GM19238 (cell line): Measurements from ENCODE around the gene ANAPC7.
"Not testable (repeated sequence)": the region's sequence is repeated elsewhere in the genome, so short reads cannot be mapped to it uniquely, and the experiment has no call there.

Experiments
- DNase-seq: peaks from one replicate; pipeline ENCODE4 v3.0.0; 2011; ENCODE audit warnings: low spot score; ENCODE audit not compliant: insufficient read length

The ANAPC7 gene

GRCh38 chr12:110348431-110349059 is 55.0 kb downstream of the ANAPC7 start:
- no peak for DNase-seq

- no peak for DNase-seq
These were observed 55.7 kb downstream of the ANAPC7 start for GRCh38 chr12:110347767-110348166.

GRCh38 chr12:110345963-110346362 is 57.5 kb downstream of the ANAPC7 start:
- no peak for DNase-seq

- DNase-seq: no peak
These were observed 58.3 kb downstream of the ANAPC7 start for GRCh38 chr12:110345176-110345661.

GRCh38 chr12:110344657-110345056 is 58.9 kb downstream of the ANAPC7 start:
- DNase-seq: no peak

GRCh38 chr12:110343736-110344555 is 59.6 kb downstream of the ANAPC7 start:
- DNase-seq: no peak

- DNase-seq: no peak
These were observed 60.4 kb downstream of the ANAPC7 start for GRCh38 chr12:110343114-110343513.

GRCh38 chr12:110342157-110342556 is 61.4 kb downstream of the ANAPC7 start:
- no peak for DNase-seq

- no peak for DNase-seq
These were observed 62.8 kb downstream of the ANAPC7 start for GRCh38 chr12:110340706-110341105.

- DNase-seq: not testable (repeated sequence)
These were observed 63.2 kb downstream of the ANAPC7 start for GRCh38 chr12:110340261-110340660.

GRCh38 chr12:110339184-110339952 is 64.1 kb downstream of the ANAPC7 start:
- no peak for DNase-seq

GRCh38 chr12:110338754-110339153 is 64.8 kb downstream of the ANAPC7 start:
- no peak for DNase-seq

- DNase-seq: no peak
These were observed 65.4 kb downstream of the ANAPC7 start for GRCh38 chr12:110337912-110338710.

GRCh38 chr12:110335481-110336045 is 67.9 kb downstream of the ANAPC7 start:
- DNase-seq: no peak

- DNase-seq: no peak
These were observed 70.3 kb downstream of the ANAPC7 start for GRCh38 chr12:110333201-110333600.

- DNase-seq: no peak
These were observed 73.0 kb downstream of the ANAPC7 start for GRCh38 chr12:110330544-110330943.

GRCh38 chr12:110330124-110330523 is 73.4 kb downstream of the ANAPC7 start:
- DNase-seq: no peak

GRCh38 chr12:110329710-110330109 is 73.8 kb downstream of the ANAPC7 start:
- DNase-seq: no peak
